Mononuclear cell (primary cell): Measurements from ENCODE around the gene ARHGAP21. TPM values are rescaled to one million over a fixed set of nuclear protein-coding genes. Genes with fewer than 3 reads are reported as not detected.

Experiments used
- H3K27me3 ChIP-seq: 2 replicates; pipeline ENCODE4 v1.6.0; 2011; ENCODE audit warnings: low read length, control low read depth; ENCODE audit not compliant: insufficient read depth
- H3K4me1 ChIP-seq: 2 replicates; pipeline ENCODE4 v1.5.1; 2011; ENCODE audit warnings: mild to moderate bottlenecking, low read length, control low read depth; ENCODE audit not compliant: insufficient read depth
- H3K4me3 ChIP-seq: 2 replicates; pipeline ENCODE4 v1.5.1; 2011; ENCODE audit warnings: mild to moderate bottlenecking, low read length, moderate library complexity
- H3K9me3 ChIP-seq: 2 replicates; pipeline ENCODE4 v1.5.1; 2011; ENCODE audit warnings: low read depth, mild to moderate bottlenecking, control low read depth, low read length
- total RNA-seq: library from RNA; depleted of rRNA; stranded (reverse); fragments of >200 nt; gene quantifications from one replicate; pipeline ENCODE4 v1.2.3, GENCODE V29; 2012

ARHGAP21 gene
- total RNA-seq, 1 donor = 58.9 TPM

DNA sequence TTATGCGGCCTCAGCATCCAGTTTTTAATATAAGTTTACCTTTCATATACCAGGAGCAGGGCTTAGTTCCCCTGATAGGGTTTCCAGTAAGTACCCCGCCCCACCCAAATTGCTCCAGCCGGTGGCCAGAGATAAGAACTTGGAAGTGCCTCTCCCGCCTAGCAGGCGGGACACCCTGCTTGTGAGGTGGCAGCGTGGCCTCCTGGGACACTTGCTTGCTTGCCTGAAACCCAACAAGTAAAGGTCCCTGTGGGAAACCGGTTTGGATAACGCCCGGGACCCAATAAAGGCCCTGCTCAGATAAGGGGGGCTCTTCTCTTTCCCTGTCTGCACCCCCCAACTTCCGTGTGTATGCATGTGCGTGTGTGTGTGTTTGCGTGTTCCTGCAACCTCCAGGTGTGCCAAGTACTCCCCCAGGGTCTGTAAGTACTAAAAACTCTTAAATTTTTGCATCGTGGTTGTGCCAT, 154.3 kb downstream of the ARHGAP21 start:
- H3K27me3 ChIP-seq = no peaks in the 10 kb centered on the region
- no peak overlapping the region for H3K4me3 ChIP-seq
- no peaks in the 10 kb centered on the region for H3K4me1 ChIP-seq
- H3K9me3 ChIP-seq = no peaks in the 10 kb centered on the region

DNA sequence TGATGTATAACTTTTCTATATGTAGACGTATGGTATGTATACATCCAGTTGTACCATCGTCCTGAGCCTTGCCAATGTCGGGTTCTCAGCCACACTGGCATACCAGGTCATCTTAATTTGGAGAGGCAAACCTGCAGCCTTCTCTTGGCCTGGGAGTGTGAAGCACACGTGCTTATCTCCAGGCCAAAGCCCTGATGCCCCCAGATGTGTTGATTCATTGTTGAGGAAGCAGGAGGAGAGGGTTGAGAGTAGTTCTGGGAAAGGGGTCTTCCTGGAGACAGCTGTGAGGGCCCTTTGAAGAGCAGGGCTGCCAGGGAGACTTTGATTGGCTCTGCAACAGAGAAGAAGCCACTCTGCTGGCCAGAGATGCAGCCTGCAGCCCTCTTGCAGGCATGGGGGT, 155.6 kb downstream of the ARHGAP21 start:
- Histone ChIP-seq H3K9me3 (no peaks in the 10 kb centered on the region), H3K4me3 (no peak overlapping the region), H3K4me1 (no peaks in the 10 kb centered on the region), H3K27me3 (no peaks in the 10 kb centered on the region)

DNA sequence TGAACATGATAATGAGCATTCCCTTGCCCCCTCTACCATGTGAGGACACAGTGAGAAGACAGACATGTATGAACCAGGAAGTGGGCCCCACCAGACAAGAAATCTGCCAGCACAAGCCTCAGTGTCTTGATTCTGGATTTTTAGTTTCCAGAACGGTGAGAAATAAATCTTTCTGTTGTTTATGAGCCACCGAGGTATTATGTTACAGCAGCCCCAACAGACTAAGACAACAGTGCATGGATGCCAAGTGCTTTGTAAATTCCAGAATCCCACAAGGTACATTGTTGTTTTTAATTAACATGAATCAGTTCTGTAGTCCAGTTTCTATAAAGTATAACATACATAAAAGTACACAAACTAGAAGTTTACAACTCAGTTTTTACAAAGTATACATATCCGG, 162.2 kb downstream of the ARHGAP21 start:
- no peaks in the 10 kb centered on the region for H3K27me3 ChIP-seq
- no peak overlapping the region for H3K4me3 ChIP-seq
- H3K9me3 ChIP-seq = no peaks in the 10 kb centered on the region
- H3K4me1 ChIP-seq = no peaks in the 10 kb centered on the region

DNA sequence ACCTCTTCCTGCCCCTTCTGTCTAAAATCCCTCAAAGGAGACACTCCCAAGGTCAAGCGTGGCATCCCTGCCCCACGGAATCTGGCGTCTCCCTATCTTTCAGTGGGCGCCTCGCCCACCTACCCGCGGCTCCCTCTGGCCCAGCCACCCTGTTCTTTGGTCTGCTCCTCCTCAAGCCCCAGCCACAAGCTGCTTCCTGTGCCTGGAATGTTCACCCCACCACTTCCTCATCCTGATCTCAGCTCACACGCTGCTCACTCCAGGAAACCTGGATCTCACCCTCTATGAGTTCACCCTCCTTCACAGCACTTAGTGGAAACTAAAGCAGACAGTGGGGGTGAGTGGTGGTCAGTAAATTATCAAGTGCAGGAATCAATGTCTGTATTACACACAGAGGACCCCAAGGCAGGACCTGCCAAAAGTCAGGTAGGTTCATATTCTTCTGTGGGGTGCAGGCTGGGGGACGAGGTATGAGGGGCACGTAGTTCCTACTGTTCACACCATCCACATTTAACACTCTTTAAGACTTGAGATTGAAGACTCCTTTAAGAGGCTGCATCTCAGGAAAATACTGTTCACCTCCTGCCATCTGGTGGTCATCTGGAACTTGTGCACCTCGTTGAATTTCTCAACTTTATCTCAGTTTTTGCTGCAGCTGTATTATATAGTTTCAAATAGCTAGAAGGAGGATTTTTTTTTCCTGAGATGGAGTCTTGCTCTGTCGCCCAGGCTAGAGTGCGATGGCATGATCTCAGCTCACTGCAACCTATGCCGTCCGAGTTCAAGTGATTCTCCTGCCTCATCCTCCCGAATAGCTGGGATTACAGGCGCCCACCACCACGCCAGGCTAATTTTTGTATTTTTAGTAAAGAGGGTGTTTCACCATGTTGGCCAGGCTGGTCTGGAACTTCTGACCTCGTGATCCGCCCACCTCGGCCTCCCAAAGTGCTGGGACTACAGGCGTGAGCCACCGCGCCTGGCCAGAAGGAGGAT, 166.6 kb downstream of the ARHGAP21 start:
- Histone ChIP-seq H3K27me3 (no peaks in the 10 kb centered on the region), H3K4me1 (no peaks in the 10 kb centered on the region), H3K4me3 (no peak overlapping the region), H3K9me3 (no peaks in the 10 kb centered on the region)

DNA sequence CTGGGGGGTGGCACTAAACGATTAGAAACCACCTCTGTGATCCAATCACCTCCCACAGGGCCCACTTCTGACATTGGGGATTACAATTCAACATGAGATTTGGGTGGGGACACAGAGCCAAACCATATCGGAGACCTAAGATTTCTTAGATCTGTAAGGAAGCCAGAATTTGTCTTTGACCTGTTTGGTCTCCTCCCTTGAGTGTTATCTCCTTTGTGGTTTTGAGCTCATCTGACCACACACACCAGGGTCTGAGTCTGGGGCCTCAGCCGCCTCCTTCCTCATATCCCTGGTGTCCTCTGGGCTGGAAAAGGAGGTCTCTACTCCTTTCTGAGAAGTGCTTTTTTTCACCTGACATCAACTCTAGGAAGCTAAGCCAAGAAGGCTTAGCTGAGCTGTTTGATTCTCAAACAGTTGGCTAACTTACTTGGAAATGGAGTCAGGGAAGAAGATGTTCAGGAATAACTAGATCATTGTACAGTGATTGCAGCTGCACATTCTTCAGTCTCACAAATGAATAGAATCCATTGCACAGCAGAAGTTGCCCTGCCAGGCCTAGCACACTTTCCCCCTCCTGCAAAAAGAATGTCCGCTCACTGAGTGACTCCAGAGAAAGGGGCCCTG, 167.4 kb downstream of the ARHGAP21 start:
- H3K4me3 ChIP-seq = no peak overlapping the region
- no peaks in the 10 kb centered on the region for H3K27me3 ChIP-seq
- H3K4me1 ChIP-seq = no peaks in the 10 kb centered on the region
- no peaks in the 10 kb centered on the region for H3K9me3 ChIP-seq

DNA sequence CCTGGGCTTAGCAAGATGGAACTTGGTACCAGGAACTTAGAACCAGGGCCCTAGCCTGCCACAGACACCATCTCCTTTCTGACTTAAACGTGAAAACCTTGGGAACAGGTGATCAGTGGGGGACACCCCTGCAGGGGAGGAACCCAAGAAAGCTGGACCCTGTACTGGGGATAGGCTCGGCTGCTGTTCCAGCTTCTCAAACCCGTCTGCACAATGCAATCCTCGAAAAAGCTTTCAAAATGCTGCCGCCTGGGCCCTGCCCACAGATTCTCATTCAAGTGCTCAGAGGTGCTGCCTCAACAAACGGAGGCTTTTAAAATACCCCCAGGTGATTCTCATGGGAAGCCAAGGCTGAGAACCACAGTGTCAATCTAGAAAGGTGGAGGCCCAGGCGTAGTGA, 169.7 kb downstream of the ARHGAP21 start:
- Histone ChIP-seq H3K9me3 (no peaks in the 10 kb centered on the region), H3K27me3 (no peaks in the 10 kb centered on the region), H3K4me3 (no peak overlapping the region), H3K4me1 (no peaks in the 10 kb centered on the region)

DNA sequence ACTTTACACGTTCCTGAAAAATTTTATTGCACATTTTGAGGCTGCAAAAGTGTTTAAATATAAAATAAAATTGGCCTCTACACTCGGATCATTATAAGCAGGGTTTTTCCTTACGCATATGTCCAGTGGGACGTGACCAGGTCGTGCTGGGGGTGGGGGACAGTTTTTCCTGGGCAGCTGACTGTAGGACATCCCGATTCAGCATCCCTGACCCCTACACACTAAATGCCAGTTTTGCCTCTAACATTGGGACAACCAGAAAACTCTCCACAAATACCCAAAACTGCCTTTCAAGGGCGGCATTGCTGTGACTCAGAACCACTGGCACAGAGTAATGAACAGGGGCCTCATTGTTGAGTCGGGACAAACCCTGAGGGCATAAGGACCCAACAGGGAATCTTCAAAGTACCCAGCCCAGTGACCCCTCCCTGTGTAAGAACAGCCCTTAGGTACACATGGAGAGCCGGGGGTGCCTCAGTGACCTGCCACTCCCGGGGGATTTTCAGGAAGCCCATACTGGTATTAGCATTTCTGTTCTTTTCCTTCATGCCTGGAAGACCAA, 170.6 kb downstream of the ARHGAP21 start:
- H3K9me3 ChIP-seq = no peaks in the 10 kb centered on the region
- no peak overlapping the region for H3K4me3 ChIP-seq
- H3K4me1 ChIP-seq = no peaks in the 10 kb centered on the region
- H3K27me3 ChIP-seq = no peaks in the 10 kb centered on the region

DNA sequence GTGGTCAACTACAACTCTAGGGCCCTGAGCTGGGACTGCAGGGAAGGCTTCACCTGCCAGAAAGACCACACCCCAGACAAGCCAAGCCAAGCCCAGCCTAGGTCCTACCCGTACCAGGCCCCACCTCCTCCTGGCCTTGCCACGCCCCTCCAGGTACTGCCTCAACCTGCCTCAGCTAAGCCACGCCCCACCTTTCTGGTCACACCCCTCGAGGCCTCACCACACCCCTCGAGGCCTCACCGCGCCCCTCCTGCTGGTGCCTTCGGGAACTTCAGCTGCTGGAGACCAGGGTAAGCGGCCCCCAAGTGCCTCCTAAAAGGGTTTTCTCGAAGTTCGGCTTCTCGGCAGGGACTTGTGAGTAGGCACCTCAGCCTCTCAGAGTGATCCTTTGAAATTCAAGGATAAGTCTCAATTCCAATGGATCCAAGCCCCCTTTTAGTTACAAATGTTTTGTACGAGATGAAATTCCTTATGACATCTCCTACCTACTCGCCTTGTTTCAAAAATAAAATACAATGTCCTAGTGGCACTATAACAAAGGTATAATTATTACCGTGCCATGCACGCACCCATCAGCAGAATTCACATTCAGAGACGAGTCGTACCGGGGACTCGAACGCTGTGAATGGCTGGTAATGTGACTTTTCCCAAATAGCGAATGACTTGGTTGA, 171.2 kb downstream of the ARHGAP21 start:
- Histone ChIP-seq H3K4me1 (no peaks in the 10 kb centered on the region), H3K27me3 (no peaks in the 10 kb centered on the region), H3K4me3 (no peak overlapping the region), H3K9me3 (no peaks in the 10 kb centered on the region)

DNA sequence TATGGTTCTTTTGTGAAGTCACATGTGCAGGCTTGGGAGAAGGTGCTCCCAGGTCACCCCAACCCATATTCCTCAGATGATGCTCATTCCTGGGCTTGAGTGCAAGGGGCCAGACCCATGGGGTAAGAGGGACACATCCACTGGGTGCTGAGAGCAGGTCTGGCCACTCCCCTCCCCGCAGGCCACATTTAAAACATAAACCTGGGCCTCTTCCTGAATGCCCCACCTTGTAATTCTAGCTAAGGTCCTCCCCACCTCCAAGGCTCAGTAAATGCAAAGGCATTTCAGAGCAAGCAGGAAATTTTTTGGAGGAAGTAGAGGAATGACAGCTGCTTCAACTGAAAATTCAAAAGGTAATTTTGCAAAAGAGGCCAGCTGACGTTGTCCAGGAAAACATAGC, 172.5 kb downstream of the ARHGAP21 start:
- no peaks in the 10 kb centered on the region for H3K9me3 ChIP-seq
- no peaks in the 10 kb centered on the region for H3K4me1 ChIP-seq
- no peaks in the 10 kb centered on the region for H3K27me3 ChIP-seq
- no peak overlapping the region for H3K4me3 ChIP-seq

DNA sequence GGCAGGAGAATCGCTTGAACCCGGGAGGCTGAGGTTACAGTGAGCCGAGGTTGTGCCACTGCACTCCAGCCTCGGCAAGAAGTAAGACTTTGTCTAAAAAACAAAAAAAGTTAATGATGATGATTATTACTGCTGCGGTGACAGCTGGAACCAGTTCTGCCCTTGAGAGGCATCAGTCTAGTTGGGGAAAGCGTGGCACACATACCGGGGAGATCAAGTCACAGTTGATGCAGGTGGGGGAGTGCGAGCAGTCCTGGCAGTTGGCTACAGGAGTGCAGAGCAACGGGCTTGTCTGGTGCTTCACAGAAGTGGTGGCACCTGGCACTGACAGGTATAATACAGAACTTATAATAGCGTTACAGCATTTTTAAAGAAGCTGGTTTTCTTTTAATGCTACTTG, 173.0 kb downstream of the ARHGAP21 start:
- Histone ChIP-seq H3K4me1 (no peaks in the 10 kb centered on the region), H3K9me3 (no peaks in the 10 kb centered on the region), H3K27me3 (no peaks in the 10 kb centered on the region)

DNA sequence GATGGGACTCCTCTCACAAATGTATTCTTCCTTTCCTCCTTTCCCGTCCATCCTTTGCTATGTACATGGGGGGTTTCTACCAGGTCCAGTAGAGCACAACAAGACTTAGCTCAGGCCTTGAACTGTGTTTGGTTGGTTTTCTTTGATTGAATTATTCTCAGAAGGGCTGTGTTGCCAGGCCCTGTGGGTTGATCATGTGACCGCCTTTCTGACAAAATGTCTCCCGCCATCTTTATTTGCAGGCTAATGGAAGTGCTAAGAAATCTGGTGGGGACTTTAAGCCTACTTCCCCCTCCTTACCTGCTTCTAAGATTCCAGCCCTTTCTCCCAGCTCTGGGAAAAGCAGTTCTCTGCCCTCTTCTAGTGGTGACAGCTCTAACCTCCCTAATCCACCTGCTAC, 178.1 kb downstream of the ARHGAP21 start:
- Histone ChIP-seq H3K4me1 (no peaks in the 10 kb centered on the region), H3K4me3 (no peak overlapping the region), H3K9me3 (no peaks in the 10 kb centered on the region), H3K27me3 (no peaks in the 10 kb centered on the region)

More for the DNA sequence above, 173.0 kb downstream of the ARHGAP21 start:
- H3K4me3 ChIP-seq = no peak overlapping the region

DNA sequence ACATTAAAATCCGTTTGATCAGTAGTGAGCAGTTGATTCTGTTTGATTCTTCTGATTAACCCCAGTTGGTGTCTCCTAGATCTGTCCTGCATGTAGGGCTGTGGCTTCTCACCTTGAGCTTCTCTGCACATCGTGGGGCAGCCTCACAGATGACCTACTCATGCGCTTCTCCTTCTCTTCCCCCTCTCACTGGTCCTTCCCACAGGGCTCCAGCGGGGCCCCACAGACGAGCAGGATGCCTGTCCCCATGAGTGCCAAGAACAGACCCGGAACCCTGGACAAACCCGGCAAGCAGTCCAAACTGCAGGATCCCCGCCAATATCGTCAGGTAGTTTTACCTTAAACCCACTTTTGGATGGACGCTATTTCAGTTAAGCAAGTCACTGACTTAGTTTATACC, 178.9 kb downstream of the ARHGAP21 start:
- Histone ChIP-seq H3K27me3 (no peaks in the 10 kb centered on the region), H3K4me1 (no peaks in the 10 kb centered on the region), H3K4me3 (no peak overlapping the region), H3K9me3 (no peaks in the 10 kb centered on the region)

DNA sequence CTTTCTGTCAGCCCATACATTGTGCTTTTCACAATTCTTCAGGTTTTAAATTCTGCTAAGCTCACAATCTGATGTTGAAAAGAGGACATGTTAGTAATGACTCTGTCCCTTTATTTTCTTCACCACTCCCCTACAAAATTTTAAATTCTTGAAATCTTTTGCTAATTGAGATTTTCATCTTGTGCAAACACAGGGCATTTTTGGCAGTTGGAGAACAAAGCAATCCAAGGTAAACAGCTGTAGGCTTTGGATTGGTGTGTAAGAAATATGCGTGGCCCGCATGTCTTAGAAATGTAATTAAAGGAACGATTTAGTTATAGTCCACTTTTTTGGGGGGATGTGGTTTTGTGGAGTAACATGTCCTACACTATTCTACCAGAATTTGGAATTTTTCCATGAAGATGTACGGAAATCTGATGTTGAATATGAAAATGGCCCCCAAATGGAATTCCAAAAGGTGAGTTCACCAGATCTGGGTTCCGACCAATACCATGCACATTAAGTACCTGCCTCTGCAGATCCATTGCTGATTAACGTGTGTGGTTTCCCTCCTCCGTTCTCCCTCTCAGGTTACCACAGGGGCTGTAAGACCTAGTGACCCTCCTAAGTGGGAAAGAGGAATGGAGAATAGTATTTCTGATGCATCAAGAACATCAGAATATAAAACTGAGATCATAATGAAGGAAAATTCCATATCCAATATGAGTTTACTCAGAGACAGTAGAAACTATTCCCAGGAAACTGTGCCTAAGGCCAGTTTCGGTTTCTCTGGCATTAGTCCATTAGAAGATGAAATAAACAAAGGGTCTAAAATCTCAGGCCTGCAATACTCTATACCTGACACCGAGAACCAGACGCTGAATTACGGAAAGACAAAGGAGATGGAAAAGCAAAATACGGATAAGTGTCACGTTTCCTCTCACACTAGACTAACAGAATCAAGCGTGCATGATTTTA, 181.1 kb downstream of the ARHGAP21 start:
- no peaks in the 10 kb centered on the region for H3K27me3 ChIP-seq
- H3K9me3 ChIP-seq = no peaks in the 10 kb centered on the region
- H3K4me1 ChIP-seq = no peaks in the 10 kb centered on the region
- H3K4me3 ChIP-seq = no peak overlapping the region

DNA sequence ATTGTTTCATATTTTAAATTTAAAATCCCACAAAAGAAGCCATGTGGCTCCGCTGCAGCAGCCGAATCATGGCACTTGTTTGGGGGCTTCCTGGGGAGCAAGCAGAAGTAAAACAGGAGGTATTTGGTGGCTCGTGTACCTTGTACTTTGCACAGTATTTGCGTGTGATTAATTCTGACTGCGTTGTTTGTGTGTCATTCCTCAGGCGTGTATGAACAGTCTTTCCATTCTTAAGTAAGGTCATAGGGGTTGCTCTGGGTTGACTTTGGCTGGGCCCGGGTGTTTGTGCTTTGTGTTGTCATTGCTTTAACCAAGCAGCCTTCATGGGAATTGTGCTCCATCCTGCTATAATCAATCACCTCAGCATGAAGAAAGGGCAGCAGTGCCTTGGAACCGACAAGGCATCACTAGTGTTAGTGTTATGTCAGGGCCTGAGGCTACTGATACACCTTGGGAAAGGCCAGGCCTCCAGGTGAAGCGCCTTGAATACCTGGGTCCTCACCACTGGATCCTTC, 182.4 kb downstream of the ARHGAP21 start:
- Histone ChIP-seq H3K27me3 (no peaks in the 10 kb centered on the region), H3K4me3 (no peak overlapping the region), H3K4me1 (no peaks in the 10 kb centered on the region), H3K9me3 (no peaks in the 10 kb centered on the region)
